Karpas-422 (cell line): Measurements from ENCODE around the gene PPP1R3F. TPM values are rescaled to one million over a fixed set of nuclear protein-coding genes. Genes with fewer than 3 reads are reported as not detected.
"Not testable (repeated sequence)": the region's sequence is repeated elsewhere in the genome, so short reads cannot be mapped to it uniquely, and the experiment has no call there.

Source experiments
- DNase-seq: peaks from one replicate; pipeline ENCODE4 v3.0.0-alpha.2; 2015
- H2AFZ ChIP-seq: fragments of 200-600 bp; sonication (generic); 2 replicates; pipeline ENCODE4 v1.6.1; 2014; ENCODE audit warnings: antibody characterized with exemption, low read length, mixed read lengths
- H3K27ac ChIP-seq: fragments of 200-600 bp; sonication (generic); 2 replicates; pipeline ENCODE4 v1.5.1; 2014; ENCODE audit warnings: mild to moderate bottlenecking, low read length, moderate library complexity
- H3K27me3 ChIP-seq: fragments of 200-600 bp; sonication (generic); 2 replicates; pipeline ENCODE4 v1.6.1; 2014; ENCODE audit warnings: low read length, mixed read lengths
- H3K36me3 ChIP-seq: fragments of 200-600 bp; sonication (generic); 2 replicates; pipeline ENCODE4 v1.6.1; 2014; ENCODE audit warnings: low read length, mixed read lengths; ENCODE audit not compliant: insufficient read depth
- H3K4me1 ChIP-seq: fragments of 200-600 bp; sonication (generic); 2 replicates; pipeline ENCODE4 v1.6.1; 2014; ENCODE audit warnings: mild to moderate bottlenecking, low read length, mixed read lengths
- H3K4me2 ChIP-seq: fragments of 200-600 bp; sonication (generic); 2 replicates; pipeline ENCODE4 v1.6.1; 2014; ENCODE audit warnings: low read length, low read depth, mild to moderate bottlenecking; ENCODE audit not compliant: poor library complexity, severe bottlenecking
- H3K4me3 ChIP-seq: fragments of 200-600 bp; sonication (generic); 2 replicates; pipeline ENCODE4 v1.5.1; 2014; ENCODE audit warnings: mild to moderate bottlenecking, antibody characterized with exemption, low read length, mixed read lengths
- H3K79me2 ChIP-seq: fragments of 200-600 bp; sonication (generic); 2 replicates; pipeline ENCODE4 v1.6.1; 2014; ENCODE audit warnings: mild to moderate bottlenecking, low read length, mixed read lengths
- H3K9ac ChIP-seq: fragments of 200-600 bp; sonication (generic); 2 replicates; pipeline ENCODE4 v1.6.0; 2014; ENCODE audit warnings: low read length
- H3K9me2 ChIP-seq: fragments of 200-600 bp; sonication (generic), shearing (Covaris generic); replicated peaks from 2 replicates; pipeline ENCODE4 v1.6.0; 2014; ENCODE audit warnings: mild to moderate bottlenecking, low read length, moderate library complexity; ENCODE audit not compliant: insufficient read depth
- H3K9me3 ChIP-seq: fragments of 300-700, 200-600 bp; sonication (generic); 2 replicates; pipeline ENCODE4 v1.6.1; 2014; ENCODE audit warnings: low read length, mixed read lengths
- H4K20me1 ChIP-seq: fragments of 200-600 bp; sonication (generic); 2 replicates; pipeline ENCODE4 v1.6.1; 2014; ENCODE audit warnings: mild to moderate bottlenecking, antibody characterized with exemption, low read length, low read depth; ENCODE audit not compliant: insufficient read depth
- total RNA-seq: library from RNA; depleted of rRNA; stranded (reverse); fragments of >200 nt; shearing (Covaris generic); gene quantifications from 2 replicates; pipeline ENCODE4 v1.2.3, GENCODE V29; 2014; ENCODE audit warnings: low replicate concordance; rRNA removed

PPP1R3F gene
- total RNA-seq, 1 experiment from 2014 or later, result 0.19 TPM

DNA sequence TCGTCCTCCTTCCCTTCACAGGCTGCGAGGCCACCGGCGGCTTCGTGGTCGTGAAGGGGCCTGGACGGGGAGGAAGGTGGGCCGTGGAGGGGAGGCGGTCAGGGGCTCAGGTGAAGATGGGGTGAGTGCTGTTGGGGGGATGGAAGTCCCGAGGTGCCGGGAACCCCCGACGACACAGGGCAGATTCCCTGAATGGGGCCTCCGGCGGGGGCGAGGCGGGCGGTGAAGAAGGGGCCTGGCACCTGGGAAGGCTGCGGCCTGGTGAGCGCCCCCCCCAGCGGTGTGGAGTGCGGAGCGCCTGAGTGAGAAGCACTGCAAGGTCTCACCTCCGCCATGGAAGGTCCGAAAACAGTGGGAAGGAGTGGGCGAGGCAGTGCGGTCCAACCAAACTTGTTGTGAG is 52.7 kb downstream of the PPP1R3F start:
- H3K36me3 ChIP-seq, H3K27ac ChIP-seq, H3K79me2 ChIP-seq, DNase-seq, H3K4me3 ChIP-seq, H3K9ac ChIP-seq, H3K4me1 ChIP-seq, H3K4me2 ChIP-seq, H3K9me3 ChIP-seq, H2AFZ ChIP-seq, H3K9me2 ChIP-seq, H3K27me3 ChIP-seq, H4K20me1 ChIP-seq: not testable (repeated sequence)

DNA sequence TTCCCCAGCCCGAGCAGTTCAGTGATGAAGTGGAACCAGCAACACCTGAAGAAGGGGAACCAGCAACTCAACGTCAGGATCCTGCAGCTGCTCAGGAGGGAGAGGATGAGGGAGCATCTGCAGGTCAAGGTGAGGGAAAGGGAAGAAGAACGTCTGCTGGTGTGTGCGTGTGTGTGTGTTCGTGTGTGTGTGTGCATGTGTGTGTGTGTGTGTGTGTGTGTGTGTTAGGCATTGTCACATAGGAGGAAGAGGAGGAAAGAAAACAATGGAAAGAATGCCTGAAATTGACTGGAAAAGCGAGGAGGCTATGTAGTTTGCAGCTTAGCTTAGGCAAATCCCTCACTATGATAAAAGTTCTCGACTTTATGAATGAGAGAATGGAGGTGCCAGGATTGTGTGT is 54.1 kb downstream of the PPP1R3F start:
- H4K20me1 ChIP-seq, H3K4me1 ChIP-seq, H2AFZ ChIP-seq, H3K27ac ChIP-seq, DNase-seq, H3K9me2 ChIP-seq, H3K4me3 ChIP-seq, H3K79me2 ChIP-seq, H3K9me3 ChIP-seq, H3K27me3 ChIP-seq, H3K9ac ChIP-seq, H3K4me2 ChIP-seq, H3K36me3 ChIP-seq: not testable (repeated sequence)

DNA sequence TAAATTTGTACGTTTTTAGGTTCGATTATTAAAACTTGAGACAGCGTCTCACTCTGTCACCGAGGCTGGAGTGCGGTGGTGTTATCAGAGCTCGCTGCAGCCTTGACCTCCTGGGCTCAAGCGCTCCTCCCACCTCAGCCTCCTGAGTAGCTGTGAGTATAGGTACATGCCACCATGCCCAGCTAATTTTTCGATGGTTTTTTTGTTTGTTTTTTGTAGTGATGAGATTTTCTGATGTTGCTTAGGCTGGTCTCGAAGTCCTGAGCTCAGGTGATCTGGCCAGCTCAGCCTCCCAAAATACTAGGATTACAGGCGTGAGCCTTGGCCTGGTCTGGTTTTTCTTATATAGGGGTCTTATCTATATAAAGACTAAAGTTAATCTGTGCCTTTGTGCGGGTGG is 60.8 kb downstream of the PPP1R3F start:
- DNase-seq, H3K27me3 ChIP-seq, H3K4me2 ChIP-seq, H3K36me3 ChIP-seq, H2AFZ ChIP-seq, H3K4me3 ChIP-seq, H3K9ac ChIP-seq, H3K4me1 ChIP-seq, H4K20me1 ChIP-seq, H3K79me2 ChIP-seq, H3K27ac ChIP-seq, H3K9me2 ChIP-seq, H3K9me3 ChIP-seq: not testable (repeated sequence)

DNA sequence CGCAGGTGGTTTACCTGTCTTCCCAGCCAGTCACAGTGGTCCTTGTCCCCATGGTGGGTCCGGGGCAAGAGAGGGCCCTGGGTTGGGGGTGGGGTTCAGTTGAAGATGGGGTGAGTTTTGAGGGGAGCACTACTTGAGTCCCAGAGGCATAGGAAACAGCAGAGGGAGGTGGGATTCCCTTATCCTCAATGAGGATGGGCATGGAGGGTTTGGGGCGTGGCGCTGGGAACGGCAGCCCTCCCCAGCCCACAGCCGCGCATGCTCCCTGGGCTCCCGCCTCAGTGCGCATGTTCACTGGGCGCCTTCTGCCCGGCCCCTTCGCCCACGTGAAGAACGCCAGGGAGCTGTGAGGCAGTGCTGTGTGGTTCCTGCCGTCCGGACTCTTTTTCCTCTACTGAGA is 61.7 kb downstream of the PPP1R3F start, which contains the start of gene GAGE13:
Gene GAGE13 (plus strand): TSS at position 301 of the 400 bp plus-strand sequence. CDS start 1,156 bp downstream, outside the sequence.
- H3K9me3 ChIP-seq, H3K4me1 ChIP-seq, H3K4me3 ChIP-seq, H3K27me3 ChIP-seq, H3K4me2 ChIP-seq, H3K36me3 ChIP-seq, H3K27ac ChIP-seq, DNase-seq, H3K9me2 ChIP-seq, H2AFZ ChIP-seq, H3K9ac ChIP-seq, H4K20me1 ChIP-seq, H3K79me2 ChIP-seq: not testable (repeated sequence)

DNA sequence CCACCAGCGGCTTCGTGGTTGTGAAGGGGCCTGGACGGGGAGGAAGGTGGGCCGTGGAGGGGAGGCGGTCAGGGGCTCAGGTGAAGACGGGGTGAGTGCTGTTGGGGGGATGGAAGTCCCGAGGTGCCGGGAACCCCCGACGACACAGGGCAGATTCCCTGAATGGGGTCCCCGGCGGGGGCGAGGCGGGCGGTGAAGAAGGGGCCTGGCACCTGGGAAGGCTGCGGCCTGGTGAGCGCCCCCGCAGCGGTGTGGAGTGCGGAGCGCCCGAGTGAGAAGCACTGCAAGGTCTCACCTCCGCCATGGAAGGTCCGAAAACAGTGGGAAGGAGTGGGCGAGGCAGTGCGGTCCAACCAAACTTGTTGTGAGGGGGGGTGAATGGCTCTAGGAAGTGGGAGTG is 62.2 kb downstream of the PPP1R3F start:
- not testable (repeated sequence) for H3K27ac ChIP-seq, H3K79me2 ChIP-seq, H4K20me1 ChIP-seq, DNase-seq, H3K4me3 ChIP-seq, H3K9me2 ChIP-seq, H3K4me2 ChIP-seq, H2AFZ ChIP-seq, H3K9ac ChIP-seq, H3K4me1 ChIP-seq, H3K9me3 ChIP-seq, H3K27me3 ChIP-seq, H3K36me3 ChIP-seq

Other genes starting within 250 kb of the PPP1R3F start
- 4.4 and 11.8 TPM in 2 replicates for gene TFE3, start 226.4 kb upstream of the PPP1R3F start, total RNA-seq
- gene CCDC120, start 210.8 kb upstream of the PPP1R3F start, total RNA-seq, result not detected in 2 replicates
- gene PRAF2, start 195.8 kb upstream of the PPP1R3F start, total RNA-seq, result 0.34 and 2.5 TPM in 2 replicates
- gene WDR45, start 189.9 kb upstream of the PPP1R3F start, total RNA-seq, result 80.3 and 115 TPM in 2 replicates
- gene GPKOW, start 146.1 kb upstream of the PPP1R3F start, total RNA-seq, result 8.2 and 20.7 TPM in 2 replicates
- gene MAGIX, start 107.0 kb upstream of the PPP1R3F start, total RNA-seq, result 1.7 TPM in 1 of 2 replicates, not detected in the other
- 11.0 and 37.0 TPM in 2 replicates for gene PLP2, start 97.9 kb upstream of the PPP1R3F start, total RNA-seq
- 4.0 and 15.5 TPM in 2 replicates for gene PRICKLE3, start 83.4 kb upstream of the PPP1R3F start, total RNA-seq
- 0.86 and 1.2 TPM in 2 replicates for gene SYP, start 69.6 kb upstream of the PPP1R3F start, total RNA-seq
- gene CACNA1F, start 36.5 kb upstream of the PPP1R3F start, total RNA-seq, result not detected in 2 replicates
- gene CCDC22, start 34.3 kb upstream of the PPP1R3F start, total RNA-seq, result 25.9 and 30.0 TPM in 2 replicates
- gene FOXP3, start 5.1 kb upstream of the PPP1R3F start, total RNA-seq, result 0.07 TPM in 1 of 2 replicates, not detected in the other
- gene GAGE10, start 33.9 kb downstream of the PPP1R3F start, total RNA-seq, result not detected in 2 replicates
- gene GAGE12J, start 52.2 kb downstream of the PPP1R3F start, total RNA-seq, result not detected in 2 replicates
- not detected in 2 replicates for gene GAGE13, start 61.8 kb downstream of the PPP1R3F start, total RNA-seq